ENCODE results near the gene SMG7.

SMG7 gene

DNA sequence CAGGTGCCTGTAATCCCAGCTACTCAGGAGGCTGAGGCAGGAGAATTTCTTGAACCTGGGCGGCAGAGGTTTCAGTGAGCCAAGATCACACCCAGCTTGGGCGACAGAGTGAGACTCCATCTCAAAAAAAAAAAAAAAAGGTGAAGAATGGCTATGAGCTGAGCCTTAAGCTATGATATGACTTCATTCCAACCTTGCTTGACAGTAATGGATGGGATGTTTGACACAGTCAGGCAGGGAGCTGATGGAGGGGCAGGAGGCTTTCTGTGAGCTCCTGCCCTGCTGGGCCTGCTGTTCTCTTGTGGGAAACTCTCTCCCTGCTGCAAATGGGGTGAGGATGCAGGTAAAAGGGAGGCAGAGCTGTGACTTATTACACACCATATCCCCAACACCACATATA lies 90.4 kb downstream of the SMG7 start:
- DNase-seq (ENCODE audit: low read depth in 2 of 2), result no peak

DNA sequence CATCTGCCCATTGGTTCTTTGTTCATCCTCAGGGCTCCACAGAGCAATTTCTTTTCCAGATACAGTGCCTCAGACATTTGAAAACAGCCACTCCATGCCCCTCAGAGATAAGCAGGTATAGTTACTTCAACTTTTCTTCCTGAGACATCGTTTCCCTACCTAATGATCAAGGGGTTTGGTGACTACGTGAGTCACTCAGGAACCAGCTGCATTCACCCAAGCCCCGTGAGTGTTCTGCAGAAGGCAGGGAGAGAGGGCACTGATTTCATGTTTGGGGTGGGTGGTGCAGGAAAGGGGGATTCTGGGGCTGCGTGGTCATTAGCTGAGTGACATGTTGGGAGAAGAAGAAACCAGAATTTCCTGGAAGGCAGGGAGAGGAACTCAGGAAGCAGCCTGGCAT lies 93.0 kb downstream of the SMG7 start:
- DNase-seq (ENCODE audit: low read depth in 2 of 2), result no peak

DNA sequence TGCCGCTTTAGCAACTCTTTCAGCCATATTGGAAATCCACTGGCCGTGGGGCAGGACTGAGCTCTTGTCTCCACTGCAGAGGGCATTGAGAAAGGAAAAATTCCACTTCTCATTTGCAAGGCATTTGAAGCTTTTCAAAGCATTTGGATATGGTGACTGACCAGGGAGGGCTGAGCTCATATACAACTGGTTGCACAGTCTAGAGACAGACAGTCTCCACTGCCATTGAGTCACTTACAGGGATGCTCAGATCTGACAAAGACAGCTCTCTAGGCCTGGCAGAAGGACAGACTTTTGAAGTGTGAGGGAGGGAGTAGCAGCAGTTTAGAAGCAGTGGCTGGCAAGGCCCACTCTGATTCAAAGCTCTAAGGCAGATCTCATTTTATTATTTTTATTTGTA lies 93.7 kb downstream of the SMG7 start:
- no peak for DNase-seq (ENCODE audit: low read depth in 2 of 2)

DNA sequence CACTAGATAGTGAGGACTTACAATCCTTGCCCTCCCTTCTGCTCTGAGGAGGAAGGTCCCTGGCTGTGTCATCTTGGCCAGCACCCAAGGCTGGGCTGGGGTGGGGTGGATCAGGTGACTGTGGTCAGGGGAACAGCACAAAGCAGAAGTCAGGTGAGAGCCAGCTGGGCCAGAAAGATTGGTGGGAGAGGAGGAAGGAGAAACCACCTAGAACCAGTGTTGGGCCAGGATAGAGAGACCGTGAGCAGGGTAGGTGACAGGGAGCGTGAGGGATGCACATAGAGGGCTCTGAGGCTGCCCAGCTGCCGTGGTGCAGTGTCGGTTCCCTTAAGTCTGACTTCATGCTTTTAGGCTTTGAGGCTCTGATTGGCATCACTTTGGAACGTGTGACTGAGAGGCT lies 95.3 kb downstream of the SMG7 start:
- no peak for DNase-seq (ENCODE audit: low read depth in 2 of 2)

DNA sequence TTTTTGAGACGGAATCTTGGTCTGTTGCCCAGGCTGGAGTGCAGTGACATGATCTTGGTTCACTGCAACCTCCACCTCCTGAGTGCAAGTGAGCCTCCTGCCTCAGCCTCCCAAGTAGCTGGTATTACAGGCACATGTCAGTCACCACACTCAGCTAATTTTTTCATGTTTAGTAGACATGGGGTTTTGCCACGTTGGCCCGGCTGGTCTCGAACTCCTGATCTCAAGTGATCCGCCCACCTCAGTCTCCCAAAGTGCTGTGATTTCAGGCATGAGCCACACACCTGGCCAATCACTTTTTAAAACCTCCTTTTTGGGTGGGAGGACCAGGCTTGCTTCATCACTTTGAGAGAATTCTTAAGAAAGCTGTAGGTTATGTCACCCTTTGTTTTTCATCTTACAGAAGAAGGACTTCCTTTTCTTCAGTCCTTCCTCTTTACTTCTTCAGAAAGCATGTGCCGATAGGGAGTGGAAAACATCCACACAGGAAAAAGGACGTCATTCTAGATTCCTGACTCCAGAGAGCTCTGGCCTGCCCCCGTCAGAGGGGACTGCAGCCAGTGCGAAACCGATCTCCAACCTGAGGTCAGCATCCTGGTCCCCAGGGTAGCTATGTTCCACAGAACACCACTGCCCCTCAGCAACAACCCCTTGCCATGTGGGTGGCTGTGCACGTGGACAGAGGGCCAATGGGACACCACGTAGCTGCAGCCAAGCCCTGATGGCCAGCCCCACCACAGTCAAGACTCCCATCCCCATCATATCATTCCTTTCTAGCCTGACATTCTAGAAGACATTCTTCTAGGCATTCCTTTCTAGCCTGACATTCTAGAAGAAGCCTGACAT lies 96.1 kb downstream of the SMG7 start:
- no peak for DNase-seq (ENCODE audit: low read depth in 2 of 2)

DNA sequence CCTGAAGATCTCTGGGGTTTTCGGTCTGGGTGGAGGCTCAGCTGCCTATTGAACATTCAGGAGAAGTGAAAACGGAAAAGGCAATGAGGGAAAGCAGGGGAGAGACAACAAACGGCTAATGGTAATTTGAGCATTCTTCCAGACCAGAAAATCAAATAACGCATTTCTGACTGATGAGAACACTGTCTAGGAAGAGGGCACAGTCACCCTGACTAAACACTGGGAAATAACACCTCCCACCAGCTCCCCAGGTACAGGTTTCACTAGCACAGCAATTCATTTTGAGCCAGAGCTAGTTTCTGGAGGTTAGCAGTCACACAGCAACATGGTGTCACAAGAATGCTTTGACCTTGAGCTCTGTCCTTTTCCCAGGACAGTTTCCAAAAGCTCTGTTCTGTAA lies 96.8 kb downstream of the SMG7 start:
- no peak for DNase-seq (ENCODE audit: low read depth in 2 of 2)

DNA sequence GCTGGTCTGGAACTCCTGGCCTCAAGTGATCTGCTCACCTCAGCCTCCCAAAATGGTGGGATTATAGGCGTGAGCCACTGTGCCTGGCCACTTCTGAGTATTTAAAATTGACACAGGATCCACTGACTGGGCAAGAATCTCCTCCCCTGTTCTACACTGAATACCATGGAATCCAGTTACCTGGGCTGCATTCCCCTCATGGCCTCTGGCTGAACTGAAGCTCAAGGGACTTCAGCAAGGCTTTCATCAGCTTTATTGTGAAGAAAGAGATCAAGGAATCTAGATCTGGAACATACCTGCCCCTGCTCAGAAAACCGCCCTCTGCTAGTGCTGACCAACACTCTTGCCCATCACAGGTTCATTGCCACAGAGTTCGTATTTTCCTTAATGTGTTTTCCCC lies 97.5 kb downstream of the SMG7 start:
- no peak for DNase-seq (ENCODE audit: low read depth in 2 of 2)

DNA sequence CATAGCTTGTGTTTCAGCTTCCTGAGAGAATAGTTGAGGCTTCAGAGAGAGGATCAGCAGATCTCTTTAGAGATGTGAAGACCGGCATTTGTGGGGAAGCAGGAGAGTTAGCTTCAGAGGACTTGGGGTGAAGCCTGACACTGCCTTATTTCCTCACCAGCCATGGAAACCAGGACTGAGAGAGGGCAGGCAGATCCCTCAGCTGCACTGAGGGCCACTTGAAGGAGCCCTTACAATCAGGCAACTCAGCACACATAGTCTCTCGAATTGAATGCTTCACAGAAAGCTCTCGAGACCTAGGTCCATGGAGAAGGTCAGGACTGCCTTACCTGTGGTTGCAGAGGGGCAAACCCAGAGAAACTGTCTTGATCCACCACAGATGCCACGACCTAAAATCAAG lies 98.2 kb downstream of the SMG7 start:
- DNase-seq (ENCODE audit: low read depth in 2 of 2), result no peak

DNA sequence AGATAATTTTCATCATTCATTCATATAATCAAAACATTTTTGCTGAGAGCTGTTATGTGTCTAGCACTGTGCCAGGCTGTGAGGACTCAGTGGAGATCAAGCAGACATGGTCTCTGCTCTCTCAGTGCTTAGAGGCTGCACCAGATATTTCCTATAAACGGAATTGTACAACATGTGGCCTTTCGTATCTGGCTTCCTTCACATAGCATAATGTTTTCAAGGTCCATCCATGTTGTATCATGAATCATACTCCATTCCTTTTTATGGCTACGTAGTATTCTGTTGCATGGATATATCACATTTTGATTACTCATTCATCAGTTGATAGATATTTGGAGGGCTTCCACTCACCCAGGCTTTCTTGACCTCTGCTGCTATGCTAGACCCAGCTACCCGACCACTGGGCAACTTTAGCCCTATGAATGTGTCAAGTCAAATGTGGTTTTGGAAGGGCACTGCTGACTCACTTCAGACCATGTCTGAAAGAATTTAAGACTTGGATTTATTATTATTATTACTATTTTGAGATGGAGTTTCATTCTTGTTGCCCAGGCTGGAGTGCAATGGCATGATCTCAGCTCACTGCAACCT lies 99.5 kb downstream of the SMG7 start:
- no peak for DNase-seq (ENCODE audit: low read depth in 2 of 2)

DNA sequence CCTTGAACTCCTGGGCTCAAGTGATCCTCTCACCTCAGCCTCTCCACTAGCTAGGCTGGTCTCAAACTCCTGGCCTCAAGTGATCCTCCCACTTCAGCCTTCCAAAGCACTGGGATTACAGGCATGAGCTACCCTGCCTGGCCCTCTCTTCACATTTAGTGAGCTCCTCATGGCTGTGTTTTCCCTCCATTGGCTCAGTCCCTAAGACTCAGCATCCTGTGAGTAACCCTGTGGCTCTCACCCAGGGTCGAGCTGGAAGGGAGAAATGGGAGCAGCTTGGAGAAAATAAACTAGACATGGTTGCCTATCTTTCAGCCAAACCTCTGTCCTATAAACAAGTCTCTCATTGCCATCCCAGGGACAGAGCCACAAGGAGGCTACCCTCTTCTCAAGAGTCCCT lies 100.4 kb downstream of the SMG7 start:
- no peak for DNase-seq (ENCODE audit: low read depth in 2 of 2)

DNA sequence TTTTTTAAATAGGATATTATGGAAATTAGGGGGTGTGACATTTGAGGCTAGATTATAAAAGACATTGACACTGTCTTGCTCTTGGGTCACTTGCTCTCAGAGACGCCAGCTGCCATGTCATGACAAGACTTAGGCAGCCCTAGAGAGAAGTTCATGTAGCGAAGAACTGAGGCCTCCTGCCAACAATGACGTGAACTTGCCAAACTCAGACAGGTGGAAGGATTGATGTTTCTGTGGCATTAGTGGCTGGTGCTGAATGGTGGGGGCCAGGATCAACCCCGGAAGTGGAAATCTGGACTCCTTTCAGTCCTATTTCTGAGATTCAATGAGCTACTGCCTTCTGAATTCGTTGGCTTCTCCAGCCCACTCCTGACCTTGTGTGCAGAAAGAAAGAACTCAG lies 103.3 kb downstream of the SMG7 start:
- no peak for DNase-seq (ENCODE audit: low read depth in 2 of 2)

DNA sequence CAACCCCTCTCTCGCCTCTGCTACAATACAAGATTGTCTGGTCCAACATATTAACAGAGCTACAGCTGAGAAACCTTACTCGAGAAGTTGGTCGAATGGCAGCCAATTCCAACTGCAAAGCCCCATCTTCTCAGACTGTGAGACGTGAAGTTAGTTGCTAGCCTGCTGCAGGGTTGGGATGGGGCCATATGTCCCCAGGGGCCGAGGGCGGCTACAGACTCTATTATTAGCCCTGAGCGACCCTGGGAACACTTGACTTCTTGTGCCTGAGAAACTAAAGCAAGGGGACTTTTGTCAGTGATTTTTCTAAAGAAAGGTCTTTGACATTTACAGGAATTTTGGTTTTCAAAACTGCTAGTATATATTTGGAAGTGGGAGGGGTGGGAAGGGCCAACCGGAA lies 104.2 kb downstream of the SMG7 start:
- DNase-seq (ENCODE audit: low read depth in 2 of 2), result no peak

DNA sequence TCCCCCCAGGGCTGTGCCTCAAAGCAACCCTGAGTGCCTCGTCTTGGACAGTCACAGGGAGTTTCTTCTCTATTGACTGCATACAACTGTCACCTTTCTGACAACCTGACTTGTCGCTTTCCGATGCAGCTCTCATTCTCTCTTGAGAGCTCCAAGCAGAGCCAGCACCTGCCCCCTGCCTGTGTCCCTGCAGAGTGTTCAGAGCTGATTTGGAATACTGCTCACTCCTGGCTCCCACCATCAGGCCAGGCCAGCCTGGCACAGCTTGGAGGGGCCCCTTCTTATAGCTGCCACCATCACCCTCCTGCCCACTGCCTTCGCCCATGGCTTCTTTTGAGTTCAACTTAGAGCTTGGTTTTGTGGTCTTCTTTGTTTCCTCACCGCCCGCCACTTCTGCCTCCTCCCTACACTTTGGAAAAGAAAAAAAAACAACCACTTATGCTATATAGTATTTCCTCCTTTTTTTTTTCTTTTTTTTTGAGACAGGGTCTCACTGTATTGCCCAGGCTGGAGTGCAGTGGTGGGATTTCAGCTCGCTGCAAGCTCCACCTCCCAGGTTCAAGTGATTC lies 105.7 kb downstream of the SMG7 start:
- no peak for DNase-seq (ENCODE audit: low read depth in 2 of 2)

DNA sequence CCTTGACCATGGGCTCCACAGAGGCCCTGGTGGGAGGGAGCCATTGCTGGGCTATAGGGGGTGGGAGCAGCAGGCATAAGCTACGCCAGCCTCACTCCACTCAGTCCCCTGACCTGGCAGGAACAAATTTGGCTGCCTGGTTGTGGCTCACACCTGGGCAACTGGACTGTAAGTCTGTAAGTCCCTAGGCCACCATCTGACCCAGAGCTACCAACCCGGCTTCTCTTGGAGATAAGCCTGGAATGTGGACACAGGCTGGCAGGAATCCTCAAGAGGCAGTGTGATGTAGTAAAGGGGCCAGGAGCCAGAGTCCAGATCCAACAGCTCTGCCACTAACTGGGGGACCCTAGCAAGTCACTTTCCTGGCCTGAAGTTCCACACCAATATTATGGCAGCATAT lies 106.6 kb downstream of the SMG7 start:
- no peak for DNase-seq (ENCODE audit: low read depth in 2 of 2)

DNA sequence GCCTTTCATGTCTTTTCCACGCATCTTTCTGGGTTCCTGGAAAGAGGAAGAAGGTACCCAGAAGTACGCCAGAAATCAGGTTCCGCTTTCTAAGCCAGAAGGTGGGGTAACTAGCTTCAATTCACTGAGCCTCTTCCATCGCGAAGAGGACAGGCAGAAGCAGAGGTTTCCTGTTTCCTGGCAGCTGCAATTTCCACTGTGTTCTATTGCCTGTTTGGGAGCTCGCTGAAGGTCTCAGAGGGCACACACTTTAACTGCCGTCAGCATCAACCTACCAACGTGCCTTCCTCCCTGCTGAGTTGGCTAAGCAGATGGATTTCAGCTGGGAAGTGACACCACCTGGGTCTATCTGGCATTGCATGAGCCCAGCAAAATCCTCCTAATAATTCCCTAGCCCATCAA lies 108.0 kb downstream of the SMG7 start:
- DNase-seq (ENCODE audit: low read depth in 2 of 2), result peak in 1 of 2 donors; percentile 5

DNA sequence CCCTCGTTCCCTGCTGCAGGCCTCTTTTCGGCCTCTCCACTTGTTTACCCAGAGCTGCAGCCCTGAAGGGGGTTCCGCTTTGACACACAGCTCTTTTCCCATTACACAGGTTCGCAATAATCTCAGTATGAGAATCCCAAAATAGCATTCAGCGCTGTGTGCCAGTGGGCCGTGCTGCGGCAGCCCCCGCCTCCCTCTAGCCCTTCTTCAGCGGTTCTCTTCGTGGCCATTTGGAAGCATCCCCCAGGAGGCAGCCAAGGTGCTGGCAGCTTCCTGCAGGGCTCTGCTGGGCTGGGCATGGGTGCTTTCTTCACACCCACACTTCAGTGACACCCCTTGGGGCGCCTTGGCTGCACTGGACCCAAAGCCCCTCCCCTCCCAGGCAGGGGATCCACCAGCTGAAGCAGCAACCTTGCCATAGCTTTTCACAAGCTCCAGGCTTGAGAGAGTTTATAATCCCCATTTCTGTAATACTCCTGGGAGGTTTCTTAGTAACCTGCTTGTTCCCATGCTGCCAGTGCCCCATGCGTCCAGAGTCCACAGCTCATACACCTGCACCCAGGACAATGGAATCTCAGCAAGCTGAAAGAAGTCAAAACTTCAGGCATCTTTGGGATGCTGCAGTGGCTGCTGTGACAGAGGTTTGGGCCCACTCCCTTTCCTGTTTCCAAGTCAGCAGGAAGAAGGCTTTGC lies 109.9 kb downstream of the SMG7 start:
- no peak for DNase-seq (ENCODE audit: low read depth in 2 of 2)

DNA sequence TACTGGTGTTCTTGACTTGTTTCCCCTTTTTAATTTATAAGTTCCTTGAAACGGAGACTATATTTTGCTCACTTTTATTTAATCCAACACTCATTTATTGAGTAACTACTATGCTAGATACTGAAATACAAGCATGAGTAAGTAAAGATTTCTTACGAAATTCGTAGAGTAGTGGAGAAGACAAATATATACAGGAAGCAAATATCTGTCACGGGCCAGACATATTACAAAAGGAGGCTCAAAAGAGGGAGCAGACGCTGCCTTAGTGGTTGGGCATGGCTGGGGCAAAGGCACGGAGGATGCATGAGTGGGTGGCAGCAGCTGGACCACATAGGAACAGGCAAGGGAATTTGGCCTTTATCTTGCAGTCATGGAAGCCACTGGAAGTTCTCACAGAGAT lies 111.2 kb downstream of the SMG7 start:
- DNase-seq (ENCODE audit: low read depth in 2 of 2), result no peak

DNA sequence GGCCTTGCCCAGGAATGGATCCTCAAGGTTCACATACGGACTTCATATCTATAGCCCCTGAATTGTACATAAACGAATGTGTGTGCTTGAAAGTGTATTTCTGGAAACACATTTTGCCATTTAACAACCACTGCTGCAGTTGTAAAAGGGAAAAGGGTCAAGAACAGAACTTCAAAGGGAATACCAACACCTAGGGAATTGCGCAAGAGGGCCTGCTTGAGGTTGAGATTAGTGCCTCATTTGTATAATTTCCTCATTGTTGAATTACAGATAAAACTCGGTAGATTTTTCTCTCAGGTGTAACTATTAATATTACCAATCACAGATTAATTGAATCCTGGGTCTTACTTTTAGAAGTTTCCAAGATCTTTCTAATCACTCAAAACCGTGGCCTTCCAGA lies 111.8 kb downstream of the SMG7 start:
- DNase-seq (ENCODE audit: low read depth in 2 of 2), result no peak

DNA sequence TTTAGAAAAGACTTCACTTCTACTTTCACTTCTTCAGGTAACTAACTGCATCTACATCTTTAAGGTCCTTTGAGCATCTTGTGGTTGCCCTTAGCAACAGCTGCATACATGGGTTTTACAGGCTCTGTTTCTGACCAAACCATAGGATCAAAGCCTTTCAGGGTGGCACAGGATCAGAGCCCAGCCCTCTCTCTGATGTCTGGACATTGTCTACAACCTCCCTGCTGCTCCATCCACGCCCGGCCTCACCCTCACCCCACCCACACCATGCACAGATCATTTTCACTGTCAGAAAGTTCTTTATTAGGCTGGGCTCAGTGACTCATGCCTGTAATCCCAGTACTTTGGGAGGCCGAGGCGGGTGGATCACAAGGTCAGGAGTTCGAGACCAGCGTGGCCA lies 112.7 kb downstream of the SMG7 start:
- no peak for DNase-seq (ENCODE audit: low read depth in 2 of 2)

DNA sequence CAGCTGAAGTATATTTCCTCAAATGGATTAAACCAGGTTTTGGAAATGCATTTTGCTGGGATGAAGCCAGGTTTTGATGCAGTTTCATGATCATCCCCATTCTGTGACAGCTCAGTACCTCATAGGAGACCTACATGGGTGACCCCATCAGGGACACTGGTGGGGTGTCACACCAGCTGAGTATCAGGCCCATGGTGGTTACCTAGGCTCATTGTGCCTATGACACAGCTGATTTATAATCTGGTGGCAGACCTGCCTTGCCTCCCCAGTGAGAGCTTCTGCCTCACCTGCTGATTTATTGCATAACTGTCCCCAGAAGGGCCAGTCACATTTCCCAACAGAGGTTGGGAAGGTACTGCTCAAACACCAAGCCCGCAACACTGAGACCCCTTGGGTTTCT lies 114.2 kb downstream of the SMG7 start:
- DNase-seq (ENCODE audit: low read depth in 2 of 2), result no peak

DNA sequence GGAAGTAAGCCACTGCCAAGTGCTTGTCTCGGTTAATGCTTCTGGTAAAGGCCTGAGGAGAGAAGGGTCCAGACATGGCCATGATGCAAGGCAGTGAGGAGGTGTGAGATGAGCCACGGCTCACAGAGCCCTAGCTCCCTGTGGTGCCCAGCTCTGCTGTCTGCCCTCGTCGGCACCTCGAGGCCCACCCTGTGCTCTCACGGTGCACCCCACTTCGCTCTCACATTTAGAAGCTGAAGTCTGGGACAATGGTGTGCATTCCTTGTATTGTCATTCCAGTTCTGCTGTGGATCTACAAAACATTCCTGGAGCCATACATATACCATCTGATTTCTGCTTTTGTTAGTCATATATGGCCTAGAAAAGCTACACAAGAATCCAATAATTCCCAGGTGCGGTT lies 114.6 kb downstream of the SMG7 start:
- DNase-seq (ENCODE audit: low read depth in 2 of 2), result no peak

DNA sequence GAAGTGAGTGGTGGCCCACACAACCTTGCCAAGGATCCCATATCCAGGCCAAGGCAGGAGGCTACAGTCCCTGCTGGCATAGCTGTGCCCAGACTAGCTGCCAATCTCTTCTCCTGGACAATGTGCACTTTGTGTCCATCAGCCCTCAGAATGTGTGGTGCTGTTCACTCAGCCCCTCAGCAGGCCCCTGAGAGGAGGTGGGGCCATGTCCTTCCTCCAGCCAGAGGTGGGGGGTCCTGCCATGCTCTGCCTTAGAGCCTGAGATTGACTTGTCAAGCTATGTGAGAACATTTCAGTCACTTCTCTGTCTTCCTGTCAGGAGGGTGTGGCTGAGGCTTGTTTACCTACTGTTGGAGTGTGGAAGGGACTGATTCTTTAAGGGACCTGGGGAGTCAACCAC lies 116.5 kb downstream of the SMG7 start:
- no peak for DNase-seq (ENCODE audit: low read depth in 2 of 2)

DNA sequence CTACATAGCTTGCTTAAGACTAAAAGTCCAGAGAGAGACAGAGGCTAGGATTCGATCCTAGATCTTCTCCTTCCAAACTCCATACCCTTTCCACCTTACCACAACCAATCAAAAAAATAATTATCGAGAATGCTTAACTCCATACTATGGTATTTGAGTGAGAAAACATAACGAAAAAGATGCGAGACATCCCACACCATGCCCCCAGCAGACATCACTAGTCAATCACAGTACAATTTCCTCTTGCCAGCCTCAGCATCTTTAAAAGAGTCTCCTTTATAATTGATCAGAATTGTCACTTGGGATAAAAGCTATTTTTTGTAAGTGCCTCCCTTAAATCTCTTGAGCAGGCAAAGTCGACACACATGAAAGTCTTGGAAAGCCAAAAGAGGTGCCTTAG lies 117.1 kb downstream of the SMG7 start:
- DNase-seq (ENCODE audit: low read depth in 2 of 2), result no peak

Data from stimulated activated CD4-positive, alpha-beta T cell treated with anti-CD3 and anti-CD28 coated beads, Interleukin-1b, Interleukin-23, amount 100 ng/mL, for 4 hours (primary cell).